KMS-11 (cell line): Measurements from ENCODE around the gene FLNC.

Experiments
- H2AFZ ChIP-seq: fragments of 200-600 bp; sonication (generic); 2 replicates; pipeline ENCODE4 v1.6.1; 2016; ENCODE audit warnings: antibody characterized with exemption, mixed run types, low read depth
- H3K27ac ChIP-seq: fragments of 200-600 bp; sonication (generic); 2 replicates; pipeline ENCODE4 v1.6.1; 2016; ENCODE audit warnings: mild to moderate bottlenecking, mixed run types
- H3K27me3 ChIP-seq: fragments of 200-600 bp; sonication (generic); 2 replicates; pipeline ENCODE4 v1.6.1; 2017; ENCODE audit warnings: mild to moderate bottlenecking, low read depth, mixed run types, moderate library complexity; ENCODE audit not compliant: insufficient read depth
- H3K36me3 ChIP-seq: fragments of 200-600 bp; sonication (generic); 2 replicates; pipeline ENCODE4 v1.6.1; 2017; ENCODE audit warnings: mild to moderate bottlenecking, mixed run types; ENCODE audit not compliant: insufficient read depth
- H3K4me1 ChIP-seq: fragments of 200-600 bp; sonication (generic); 2 replicates; pipeline ENCODE4 v1.6.1; 2016; ENCODE audit warnings: mild to moderate bottlenecking, low read depth, mixed run types; ENCODE audit not compliant: poor library complexity, severe bottlenecking
- H3K4me2 ChIP-seq: fragments of 200-600 bp; sonication (generic); 2 replicates; pipeline ENCODE4 v1.7.0; 2016; ENCODE audit warnings: mild to moderate bottlenecking, mixed run types
- H3K4me3 ChIP-seq: fragments of 200-600 bp; sonication (generic); IDR thresholded peaks from 2 replicates; pipeline ENCODE4 v1.6.1; 2017; ENCODE audit warnings: low read depth, low read length, mixed read lengths; ENCODE audit not compliant: insufficient read depth
- H3K79me2 ChIP-seq: fragments of 200-600 bp; sonication (generic); 2 replicates; pipeline ENCODE4 v1.6.1; 2016; ENCODE audit warnings: low read depth, mixed run types; ENCODE audit not compliant: insufficient read depth
- H3K9ac ChIP-seq: fragments of 200-600 bp; sonication (generic); 2 replicates; pipeline ENCODE4 v1.6.1; 2016; ENCODE audit warnings: mild to moderate bottlenecking, mixed run types
- H4K20me1 ChIP-seq: fragments of 200-600 bp; sonication (generic); 2 replicates; pipeline ENCODE4 v1.6.1; 2016; ENCODE audit warnings: mild to moderate bottlenecking, mixed run types; ENCODE audit not compliant: insufficient read depth
- TF ChIP-seq, protein P1 (sequence below): fragments of 200-600 bp; sonication (generic); conservative IDR thresholded peaks from 2 replicates; pipeline ENCODE4 v1.6.1; 2017; ENCODE audit warnings: low read depth, mild to moderate bottlenecking, antibody characterized with exemption, low read length, moderate library complexity, mixed read lengths

Gene FLNC

DNA sequence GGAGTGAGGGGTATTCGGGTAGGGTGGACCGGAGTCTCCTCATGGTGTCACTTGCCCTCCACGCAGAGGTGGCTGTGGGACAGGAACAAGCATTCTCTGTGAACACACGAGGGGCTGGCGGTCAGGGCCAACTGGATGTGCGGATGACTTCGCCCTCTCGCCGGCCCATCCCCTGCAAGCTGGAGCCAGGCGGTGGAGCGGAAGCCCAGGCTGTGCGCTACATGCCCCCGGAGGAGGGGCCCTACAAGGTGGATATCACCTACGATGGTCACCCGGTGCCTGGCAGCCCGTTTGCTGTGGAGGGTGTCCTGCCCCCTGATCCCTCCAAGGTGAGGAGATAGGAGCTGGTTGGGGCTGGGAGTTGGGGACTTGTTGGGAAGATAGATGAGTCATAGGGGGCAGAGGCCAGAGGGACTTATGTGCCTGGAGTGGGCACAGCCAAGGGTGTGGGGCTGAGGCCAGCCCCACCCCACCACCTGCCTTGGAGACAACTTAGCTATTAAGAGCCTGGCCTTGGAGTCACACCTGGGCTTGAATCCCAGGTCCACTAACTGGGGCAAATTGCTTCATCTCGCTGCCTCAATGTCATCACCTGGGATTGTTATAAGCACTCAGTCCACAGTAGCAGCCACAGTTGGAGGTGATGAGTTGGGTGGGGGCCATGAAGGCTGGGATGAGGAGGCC, 13.9 kb downstream of the FLNC start:
- TF ChIP-seq, protein P1, sequence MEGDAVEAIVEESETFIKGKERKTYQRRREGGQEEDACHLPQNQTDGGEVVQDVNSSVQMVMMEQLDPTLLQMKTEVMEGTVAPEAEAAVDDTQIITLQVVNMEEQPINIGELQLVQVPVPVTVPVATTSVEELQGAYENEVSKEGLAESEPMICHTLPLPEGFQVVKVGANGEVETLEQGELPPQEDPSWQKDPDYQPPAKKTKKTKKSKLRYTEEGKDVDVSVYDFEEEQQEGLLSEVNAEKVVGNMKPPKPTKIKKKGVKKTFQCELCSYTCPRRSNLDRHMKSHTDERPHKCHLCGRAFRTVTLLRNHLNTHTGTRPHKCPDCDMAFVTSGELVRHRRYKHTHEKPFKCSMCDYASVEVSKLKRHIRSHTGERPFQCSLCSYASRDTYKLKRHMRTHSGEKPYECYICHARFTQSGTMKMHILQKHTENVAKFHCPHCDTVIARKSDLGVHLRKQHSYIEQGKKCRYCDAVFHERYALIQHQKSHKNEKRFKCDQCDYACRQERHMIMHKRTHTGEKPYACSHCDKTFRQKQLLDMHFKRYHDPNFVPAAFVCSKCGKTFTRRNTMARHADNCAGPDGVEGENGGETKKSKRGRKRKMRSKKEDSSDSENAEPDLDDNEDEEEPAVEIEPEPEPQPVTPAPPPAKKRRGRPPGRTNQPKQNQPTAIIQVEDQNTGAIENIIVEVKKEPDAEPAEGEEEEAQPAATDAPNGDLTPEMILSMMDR = no peak
- H3K9ac ChIP-seq = no peak overlapping the region
- H4K20me1 ChIP-seq = no peaks in the 10 kb centered on the region

DNA sequence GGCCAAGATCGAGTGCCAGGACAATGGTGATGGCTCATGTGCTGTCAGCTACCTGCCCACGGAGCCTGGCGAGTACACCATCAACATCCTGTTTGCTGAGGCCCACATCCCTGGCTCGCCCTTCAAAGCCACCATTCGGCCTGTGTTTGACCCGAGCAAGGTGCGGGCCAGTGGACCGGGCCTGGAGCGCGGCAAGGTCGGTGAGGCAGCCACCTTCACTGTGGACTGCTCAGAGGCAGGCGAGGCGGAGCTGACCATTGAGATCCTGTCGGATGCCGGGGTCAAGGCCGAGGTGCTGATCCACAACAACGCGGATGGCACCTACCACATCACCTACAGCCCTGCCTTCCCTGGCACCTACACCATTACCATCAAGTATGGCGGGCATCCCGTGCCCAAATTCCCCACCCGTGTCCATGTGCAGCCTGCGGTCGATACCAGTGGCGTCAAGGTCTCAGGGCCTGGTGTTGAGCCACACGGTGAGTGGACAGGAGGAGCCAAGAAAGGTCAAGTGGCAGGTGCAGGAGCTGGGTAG, 14.6 kb downstream of the FLNC start:
- Histone ChIP-seq H3K4me2 (no peak overlapping the region), H3K36me3 (no peaks in the 10 kb centered on the region), H3K27me3 (peaks cover under 1% of the 10 kb centered on the region; the same call in 1 of the 2 replicates), H3K9ac (no peak overlapping the region), H3K4me3 (no peak overlapping the region), H4K20me1 (no peaks in the 10 kb centered on the region), H3K27ac (no peak overlapping the region), H3K4me1 (peaks cover 7% of the 10 kb centered on the region), H2AFZ (no peak overlapping the region), H3K79me2 (no peaks in the 10 kb centered on the region)
- TF ChIP-seq, protein P1 = no peak

More for the DNA sequence above, 13.9 kb downstream of the FLNC start:
- H3K36me3 ChIP-seq = no peaks in the 10 kb centered on the region
- no peak overlapping the region for H3K4me3 ChIP-seq
- H3K4me1 ChIP-seq = peaks cover 7% of the 10 kb centered on the region
- H3K79me2 ChIP-seq = no peaks in the 10 kb centered on the region
- no peak overlapping the region for H2AFZ ChIP-seq
- H3K27ac ChIP-seq = no peak overlapping the region
- no peaks in the 10 kb centered on the region; the same call in 1 of the 2 replicates for H3K27me3 ChIP-seq
- H3K4me2 ChIP-seq = no peak overlapping the region

DNA sequence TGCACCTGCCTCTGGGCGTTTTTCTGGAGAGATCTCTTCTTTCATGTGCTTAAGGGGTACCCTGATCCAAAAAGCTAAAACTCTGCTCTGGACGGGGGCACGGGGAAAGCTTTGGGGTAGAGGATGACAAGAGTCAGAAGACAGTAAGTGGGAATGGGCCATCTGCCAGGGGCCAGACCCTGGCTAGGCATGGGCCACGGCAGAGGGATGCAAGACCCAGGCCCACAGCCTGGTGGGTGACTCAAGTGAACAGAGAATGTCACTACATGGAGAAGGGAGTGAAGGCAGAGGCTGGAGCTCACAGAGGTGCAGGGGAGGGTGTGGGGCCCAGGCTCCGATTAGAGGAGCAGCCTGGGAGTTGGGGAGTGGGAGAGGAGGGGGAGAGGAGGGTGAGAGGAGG, 15.3 kb downstream of the FLNC start:
- TF ChIP-seq, protein P1 = no peak
- H3K36me3 ChIP-seq = no peaks in the 10 kb centered on the region
- H3K27me3 ChIP-seq = peaks cover 5% of the 10 kb centered on the region; the same call in 1 of the 2 replicates
- peaks cover 7% of the 10 kb centered on the region for H3K4me1 ChIP-seq
- no peaks in the 10 kb centered on the region for H3K79me2 ChIP-seq
- no peak overlapping the region for H2AFZ ChIP-seq
- H3K4me2 ChIP-seq = no peak overlapping the region
- no peak overlapping the region for H3K9ac ChIP-seq
- H4K20me1 ChIP-seq = no peaks in the 10 kb centered on the region
- H3K27ac ChIP-seq = no peak overlapping the region
- no peak overlapping the region for H3K4me3 ChIP-seq

DNA sequence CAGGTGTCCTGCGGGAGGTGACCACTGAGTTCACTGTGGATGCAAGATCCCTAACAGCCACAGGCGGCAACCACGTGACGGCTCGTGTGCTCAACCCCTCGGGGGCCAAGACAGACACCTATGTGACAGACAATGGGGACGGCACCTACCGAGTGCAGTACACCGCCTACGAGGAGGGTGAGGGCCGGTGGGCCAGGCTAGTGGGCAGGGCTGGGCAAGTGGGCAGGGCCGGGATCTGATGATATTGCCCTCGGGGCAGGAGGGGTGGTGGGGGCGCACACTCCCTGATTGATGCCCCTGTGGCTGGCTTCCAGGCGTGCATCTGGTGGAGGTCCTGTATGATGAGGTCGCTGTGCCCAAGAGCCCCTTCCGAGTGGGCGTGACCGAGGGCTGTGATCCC, 15.8 kb downstream of the FLNC start:
- no peak overlapping the region for H3K4me3 ChIP-seq
- H3K4me1 ChIP-seq = peaks cover 7% of the 10 kb centered on the region
- no peaks in the 10 kb centered on the region for H4K20me1 ChIP-seq
- no peak overlapping the region for H3K27ac ChIP-seq
- no peak overlapping the region for H3K9ac ChIP-seq
- no peak overlapping the region for H3K4me2 ChIP-seq
- no peaks in the 10 kb centered on the region for H3K79me2 ChIP-seq
- H3K36me3 ChIP-seq = no peaks in the 10 kb centered on the region
- no peak overlapping the region for H2AFZ ChIP-seq
- peaks cover 5% of the 10 kb centered on the region; the same call in 1 of the 2 replicates for H3K27me3 ChIP-seq
- TF ChIP-seq, protein P1 = no peak
